Renal cortex interstitium (tissue), 11 donors: ENCODE data around the gene NYAP2. TPM values are rescaled to one million over a fixed set of nuclear protein-coding genes. Genes with fewer than 3 reads are reported as not detected.

Source experiments
- DNase-seq, 11 donors: peaks; one replicate each; pipeline ENCODE4 v3.0.0-alpha.2; 2013; ENCODE audit warnings: low read depth in 9 of 11, low spot score in 4 of 11; ENCODE audit errors: extremely low read depth in 1 of 11
- polyA plus RNA-seq, 3 donors: library from polyadenylated mRNA; unstranded; fragments of 120-200 nt; gene quantifications; one replicate each; pipeline ENCODE4 v1.2.1, GENCODE V29; 2013; ENCODE audit not compliant: insufficient read length in 3 of 3

NYAP2 gene
- polyA plus RNA-seq, 3 donors: 0.03 to 0.11 (median 0.05) TPM

- no peak for DNase-seq
Measured at GRCh38 chr2:225515033-225515432, 115.5 kb downstream of the NYAP2 start.

- DNase-seq: no peak
Measured at GRCh38 chr2:225526760-225527390, 127.4 kb downstream of the NYAP2 start.

GRCh38 chr2:225531559-225531958 lies 132.0 kb downstream of the NYAP2 start:
- no peak for DNase-seq

GRCh38 chr2:225532096-225532495 lies 132.6 kb downstream of the NYAP2 start:
- DNase-seq: no peak

GRCh38 chr2:225534037-225534436 lies 134.5 kb downstream of the NYAP2 start:
- no peak for DNase-seq

DNA sequence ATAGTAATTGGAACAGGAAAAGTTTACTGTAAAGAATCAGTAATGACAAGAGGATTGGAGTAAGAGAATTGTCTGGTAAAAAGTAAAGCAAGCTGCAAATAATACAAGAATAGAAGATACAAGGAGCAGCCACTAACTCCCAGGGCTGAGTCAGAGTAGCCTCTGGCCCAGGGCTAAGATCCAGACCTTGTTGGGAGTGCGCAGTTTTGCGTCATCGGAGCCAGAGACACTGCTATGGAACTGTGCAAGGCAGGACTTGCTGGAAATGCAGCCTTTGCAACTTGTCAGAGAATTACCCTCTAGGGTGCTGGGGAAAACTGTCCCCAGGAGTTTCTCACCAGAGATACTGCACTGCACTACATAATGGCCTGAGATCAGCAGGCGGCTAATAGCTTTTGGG lies 135.2 kb downstream of the NYAP2 start:
- no peak for DNase-seq

- DNase-seq: no peak
Measured at GRCh38 chr2:225536036-225536435, 136.5 kb downstream of the NYAP2 start.

- DNase-seq: no peak
Measured at GRCh38 chr2:225543626-225544025, 144.1 kb downstream of the NYAP2 start.

- no peak for DNase-seq
Measured at GRCh38 chr2:225556461-225556860, 157.0 kb downstream of the NYAP2 start.

- no peak for DNase-seq
Measured at GRCh38 chr2:225558399-225559071, 159.0 kb downstream of the NYAP2 start.

- peak in 1 of 11 donors; percentile 4 for DNase-seq
Measured at GRCh38 chr2:225559072-225559415, 159.5 kb downstream of the NYAP2 start.

DNA sequence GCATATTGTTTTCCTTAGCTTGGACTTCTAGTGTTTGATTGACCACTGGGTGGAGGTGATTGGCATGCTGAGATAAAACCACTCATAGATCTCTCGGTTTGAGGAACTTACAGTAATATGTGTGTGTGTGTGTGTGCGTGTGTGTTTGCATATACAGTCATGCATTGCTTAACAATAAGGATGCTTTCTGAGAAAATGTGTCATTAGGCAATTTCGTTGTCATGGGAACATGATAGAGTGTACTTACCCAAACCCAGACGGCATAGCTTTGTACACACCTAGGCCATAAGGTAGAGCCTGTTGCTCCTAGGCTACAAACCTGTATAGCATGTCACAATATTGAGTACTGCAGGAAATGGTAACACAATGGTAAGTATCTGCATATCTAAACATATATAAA lies 167.3 kb downstream of the NYAP2 start:
- DNase-seq: no peak

DNA sequence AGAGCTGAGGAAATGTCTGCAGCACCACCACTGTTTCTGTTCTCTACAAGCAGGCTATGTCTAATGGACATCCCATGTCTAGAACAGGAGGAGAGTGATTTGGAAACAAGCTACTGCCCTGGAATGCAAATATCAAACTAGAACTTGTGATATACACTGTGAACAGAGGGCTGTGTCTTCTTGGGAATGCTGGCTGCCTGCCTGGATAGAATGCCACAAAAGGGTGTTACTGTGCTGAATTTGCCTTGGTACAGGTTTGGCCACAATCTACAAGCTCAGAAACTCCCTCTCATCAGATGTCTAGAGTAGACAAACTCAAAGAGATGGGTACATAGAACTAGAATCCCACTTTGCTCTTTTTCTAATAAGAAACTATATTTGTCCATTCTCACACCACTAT lies 170.5 kb downstream of the NYAP2 start:
- DNase-seq: no peak

DNA sequence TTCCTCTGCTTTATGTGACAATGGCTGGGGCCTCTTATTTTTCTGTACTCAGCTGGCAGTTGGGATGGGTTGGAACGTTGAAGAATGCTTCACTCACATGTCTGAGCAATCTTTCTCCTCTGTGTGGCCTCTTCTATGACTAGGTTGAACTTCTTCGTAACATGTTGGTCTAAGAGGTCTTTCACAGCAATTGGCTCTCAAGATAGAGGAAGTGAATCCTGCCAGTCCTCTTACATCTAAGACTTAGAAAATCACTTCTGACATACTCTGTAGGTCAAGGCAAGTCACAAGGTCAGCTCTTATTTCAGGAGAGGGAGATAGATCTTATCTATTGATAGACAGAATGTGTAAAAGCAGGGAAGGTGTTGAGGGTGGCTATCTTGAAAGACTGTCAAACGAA lies 174.1 kb downstream of the NYAP2 start:
- no peak for DNase-seq

DNA sequence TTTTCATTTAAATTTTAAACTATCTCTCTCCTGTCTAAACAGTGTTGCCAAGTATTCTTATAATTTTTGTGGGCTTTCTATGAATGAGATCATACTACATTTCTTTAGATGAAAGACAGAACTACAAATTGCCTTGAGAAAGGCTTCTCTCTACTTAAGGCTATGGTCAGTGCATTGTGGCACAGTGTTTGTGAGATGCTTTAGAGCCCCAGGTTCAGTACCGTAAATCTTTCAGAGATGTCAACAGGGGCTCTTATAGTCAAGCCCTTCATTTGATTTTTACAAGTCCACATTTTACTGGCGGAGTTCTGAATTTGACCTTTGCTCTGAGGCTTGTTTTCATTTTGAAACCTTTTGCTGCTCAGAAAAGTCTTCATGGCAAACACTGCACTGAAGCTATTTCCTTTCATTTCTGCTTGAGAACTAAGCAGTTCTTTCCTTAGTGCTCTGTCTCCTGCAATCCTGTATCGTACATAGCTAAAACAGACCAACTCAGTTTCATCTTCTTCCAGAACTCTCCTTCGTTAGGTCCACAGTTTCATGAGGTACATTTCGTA lies 175.2 kb downstream of the NYAP2 start:
- DNase-seq: no peak

- no peak for DNase-seq
Measured at GRCh38 chr2:225581135-225581534, 181.6 kb downstream of the NYAP2 start.

DNA sequence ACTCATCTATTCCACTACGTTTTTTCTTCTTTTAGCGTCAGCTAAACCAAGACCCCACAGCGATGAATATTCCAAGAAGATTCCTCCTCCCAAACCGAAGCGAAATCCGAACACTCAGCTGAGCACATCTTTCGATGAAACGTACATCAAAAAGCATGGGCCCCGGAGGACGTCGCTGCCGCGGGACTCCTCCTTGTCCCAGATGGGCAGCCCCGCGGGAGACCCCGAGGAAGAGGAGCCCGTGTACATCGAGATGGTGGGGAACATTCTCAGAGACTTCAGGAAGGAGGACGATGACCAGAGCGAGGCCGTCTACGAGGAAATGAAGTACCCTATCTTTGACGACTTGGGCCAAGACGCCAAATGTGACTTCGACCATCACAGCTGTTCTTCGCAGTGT lies 182.4 kb downstream of the NYAP2 start:
- no peak for DNase-seq

GRCh38 chr2:225582355-225583116 lies 183.0 kb downstream of the NYAP2 start:
- no peak for DNase-seq

GRCh38 chr2:225584796-225585195 lies 185.3 kb downstream of the NYAP2 start:
- no peak for DNase-seq

GRCh38 chr2:225590932-225591331 lies 191.4 kb downstream of the NYAP2 start:
- no peak for DNase-seq
